GM19372 (cell line): ENCODE data around the gene LDLRAD4.

Experiments used
- ATAC-seq: cut with Tn5 transposase; IDR thresholded peaks from one replicate; pipeline ENCODE4 v1.9.1; 2021; ENCODE audit warnings: mild to moderate bottlenecking, low read depth, moderate library complexity; ENCODE audit not compliant: unreplicated experiment

LDLRAD4 gene

GRCh38 chr18:13551841-13552733, 333.5 kb downstream of the LDLRAD4 start:
- ATAC-seq: no peak

DNA sequence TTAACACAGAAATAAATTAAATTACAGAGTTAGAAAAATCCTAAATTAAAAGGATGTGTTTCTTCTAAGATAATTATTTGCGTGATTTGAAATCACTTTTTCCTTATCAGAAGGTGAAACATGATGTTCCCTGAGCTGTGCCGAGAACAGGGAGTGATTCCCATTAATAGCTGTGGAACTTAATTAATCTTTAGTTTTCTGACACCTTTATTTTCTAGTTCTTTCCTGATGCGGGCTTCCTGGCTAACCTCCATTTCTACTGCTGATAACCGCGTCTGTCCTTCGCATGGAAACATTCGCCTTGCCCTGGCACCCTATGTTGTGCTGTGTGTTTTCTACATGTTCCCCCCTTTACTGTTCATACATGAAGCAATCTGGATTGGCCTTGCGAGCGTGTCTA, 334.9 kb downstream of the LDLRAD4 start:
- ATAC-seq: no peak

GRCh38 chr18:13555192-13555591, 336.6 kb downstream of the LDLRAD4 start:
- ATAC-seq: no peak

- no peak for ATAC-seq
Measured at GRCh38 chr18:13555865-13556264, 337.3 kb downstream of the LDLRAD4 start.

DNA sequence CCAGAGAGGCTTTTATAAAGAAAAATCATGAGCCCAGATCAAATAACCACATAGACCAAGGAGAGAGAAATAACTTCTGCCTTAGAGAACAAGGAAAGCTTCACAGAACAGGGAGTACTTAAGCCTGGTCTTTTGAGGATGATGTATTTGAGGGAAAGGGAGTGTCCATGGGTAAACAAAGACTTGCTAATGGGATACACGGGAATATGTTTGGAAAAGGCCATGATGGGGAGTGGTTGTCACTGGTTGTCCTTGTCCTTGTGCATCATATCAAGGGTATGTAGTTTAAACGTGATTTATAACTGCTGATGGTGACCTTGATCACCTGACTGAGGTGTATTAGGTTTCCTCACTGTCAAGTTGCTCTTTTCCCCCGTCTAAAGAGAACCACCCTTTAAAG, 337.9 kb downstream of the LDLRAD4 start:
- ATAC-seq: no peak

- ATAC-seq: no peak
Measured at GRCh38 chr18:13558124-13558523, 339.6 kb downstream of the LDLRAD4 start.

DNA sequence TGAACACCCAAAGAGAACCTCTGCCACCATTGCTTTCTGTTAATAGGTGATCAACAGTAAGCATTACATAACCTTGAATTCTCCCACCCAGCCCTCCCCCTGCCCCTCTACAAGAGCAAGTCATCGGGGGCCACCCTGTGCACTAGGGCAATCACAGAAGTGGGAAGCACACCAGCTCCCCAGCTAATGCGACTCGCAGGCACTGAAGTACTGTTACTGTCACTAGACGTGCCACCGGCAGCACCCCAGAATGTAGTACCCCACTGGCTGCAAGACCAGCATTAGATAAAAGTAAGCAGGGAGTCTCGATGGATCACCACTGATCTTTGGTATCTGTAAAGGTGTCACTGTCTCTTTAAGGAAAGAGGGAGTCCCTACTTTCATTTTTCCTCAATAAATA, 340.2 kb downstream of the LDLRAD4 start:
- no peak for ATAC-seq

- ATAC-seq: no peak
Measured at GRCh38 chr18:13559754-13560153, 341.2 kb downstream of the LDLRAD4 start.

DNA sequence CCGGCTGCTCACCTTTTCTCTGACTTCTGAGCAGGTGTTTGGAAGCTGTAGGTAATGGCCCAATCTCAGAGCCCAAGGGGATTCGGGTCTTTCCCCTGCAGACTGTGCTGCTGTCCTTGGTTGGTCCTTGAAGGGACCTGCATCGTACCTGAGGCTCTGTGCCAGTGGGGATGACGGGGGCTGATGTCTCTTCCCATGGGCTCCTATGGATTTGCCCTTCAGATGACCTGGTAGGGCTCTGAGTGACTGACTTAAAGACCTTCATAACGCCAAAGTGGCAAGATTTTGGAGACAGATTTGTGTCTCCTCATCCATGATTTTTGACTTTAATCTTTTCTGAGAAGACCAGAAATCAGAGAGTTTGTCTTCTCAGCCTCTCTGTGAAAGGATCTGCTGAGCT, 341.7 kb downstream of the LDLRAD4 start:
- no peak for ATAC-seq

DNA sequence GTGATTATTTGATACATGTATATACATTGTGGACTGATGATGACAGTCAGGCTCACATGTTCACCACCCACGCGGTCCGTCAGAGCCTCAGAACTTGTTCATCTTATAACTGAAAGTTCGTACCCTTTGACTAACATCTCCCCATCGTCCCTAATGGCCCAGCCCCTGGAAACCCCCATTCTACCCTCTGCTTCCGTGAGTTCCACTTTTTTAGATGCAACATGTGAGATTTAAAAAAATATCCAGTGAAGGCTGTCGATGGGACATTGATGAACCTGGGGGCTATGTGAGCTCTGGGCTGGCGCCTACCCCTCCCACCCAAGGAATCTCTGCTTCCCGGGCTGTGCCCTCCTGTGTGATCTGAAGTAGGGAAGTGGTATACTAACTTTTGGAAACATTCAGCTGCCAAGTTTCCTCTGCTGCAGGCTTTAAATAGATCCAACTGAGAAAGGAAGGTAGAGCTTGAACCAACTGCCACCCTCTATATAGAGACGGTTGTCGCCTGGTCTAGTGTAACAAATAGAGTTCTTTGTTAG, 344.0 kb downstream of the LDLRAD4 start:
- ATAC-seq: peak; percentile 59

DNA sequence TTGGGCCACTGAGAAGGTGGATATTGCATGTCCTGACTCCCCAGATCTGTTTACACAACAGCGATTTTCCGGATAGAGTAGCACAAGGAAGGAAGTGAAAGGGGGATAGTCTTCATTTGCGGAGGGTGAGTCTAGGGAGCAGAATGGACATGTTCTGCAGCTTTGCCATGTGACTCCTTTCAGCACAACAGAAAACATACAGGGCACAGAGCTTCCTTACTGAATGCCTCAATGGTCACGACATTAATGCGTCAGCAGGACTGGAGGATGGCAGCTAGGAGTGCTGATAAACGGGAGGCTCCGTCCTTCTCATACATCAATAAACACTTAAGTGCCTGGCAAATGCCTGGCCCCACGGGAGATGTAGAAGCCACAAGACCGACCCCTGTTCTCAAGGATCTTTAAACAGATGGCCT, 344.8 kb downstream of the LDLRAD4 start:
- ATAC-seq: no peak

DNA sequence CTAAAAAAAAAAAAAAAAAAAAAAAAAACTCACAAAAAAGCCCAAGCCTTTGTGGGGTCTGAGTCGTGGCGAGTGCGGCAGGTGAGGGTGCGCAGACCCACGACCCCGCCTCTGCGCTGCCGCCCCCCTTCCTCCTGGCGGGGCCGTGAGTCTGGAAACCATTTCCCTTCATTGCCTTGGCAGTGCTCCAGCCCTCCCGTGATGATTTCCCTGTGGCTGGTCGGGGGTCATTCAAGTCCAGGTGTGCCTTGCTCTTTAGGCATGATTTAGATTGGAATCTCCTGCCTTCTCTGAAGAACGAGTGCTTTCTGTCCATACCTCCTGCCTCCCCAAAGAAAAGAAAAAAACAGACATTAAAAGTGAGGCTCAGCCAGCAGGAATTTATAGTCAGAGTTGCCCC, 346.0 kb downstream of the LDLRAD4 start:
- no peak for ATAC-seq

DNA sequence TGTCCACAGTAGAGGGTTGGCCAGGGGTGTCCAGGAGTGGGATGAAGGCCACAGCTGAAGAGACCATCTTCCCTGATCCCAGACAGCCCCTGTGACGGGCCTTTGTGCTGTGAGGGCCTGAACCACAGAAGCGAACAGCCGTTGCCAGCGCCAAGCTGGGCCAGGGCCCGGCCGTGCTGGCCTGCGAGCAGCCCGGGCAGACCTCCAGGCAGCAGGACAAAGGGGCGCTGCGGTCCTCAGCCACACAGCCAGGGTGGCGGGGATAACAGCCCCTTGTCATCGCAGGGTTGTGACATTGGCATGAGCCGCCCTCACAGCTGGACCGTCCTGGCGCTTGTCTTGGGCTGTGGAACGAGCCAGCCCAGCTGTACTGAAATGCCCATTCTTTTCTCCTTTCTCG, 346.7 kb downstream of the LDLRAD4 start:
- no peak for ATAC-seq

DNA sequence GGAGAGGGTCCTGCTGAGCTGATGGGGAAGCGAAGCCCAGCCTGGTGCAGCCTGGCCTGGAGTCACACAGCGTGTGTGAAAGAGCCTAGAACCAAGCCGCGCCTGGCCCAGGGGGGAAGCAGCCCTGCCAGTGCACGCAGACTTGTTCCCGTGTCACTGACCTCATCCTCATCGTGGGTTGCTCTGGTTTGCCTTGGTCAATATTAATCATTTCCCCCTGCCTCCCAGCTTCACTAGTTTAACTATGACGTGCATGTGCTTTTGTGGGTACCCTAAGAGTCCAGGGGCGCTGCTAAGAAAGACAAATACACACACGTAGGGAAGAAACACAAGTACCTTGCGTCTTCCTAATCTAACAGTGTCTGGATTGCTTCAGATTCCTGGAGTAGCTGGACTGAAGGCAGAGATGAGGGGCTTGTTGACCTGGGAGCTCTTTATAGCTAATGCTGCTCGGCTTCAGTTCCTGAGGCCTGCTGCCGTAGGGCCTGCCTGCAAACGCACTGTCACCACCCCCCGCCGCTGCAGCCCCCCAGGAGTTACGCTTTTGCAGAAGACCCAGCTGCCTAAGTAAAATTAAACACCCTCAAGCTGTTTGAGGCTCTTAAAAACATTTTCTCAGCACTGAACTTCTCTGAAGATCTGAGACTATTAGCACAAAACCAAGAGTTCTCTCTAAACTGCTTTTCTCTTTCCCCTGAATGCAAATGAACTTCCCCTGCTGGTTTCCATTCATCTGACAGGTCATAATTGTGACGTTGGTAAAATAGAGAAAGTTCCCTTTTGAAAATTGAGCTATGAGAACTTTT, 348.6 kb downstream of the LDLRAD4 start:
- ATAC-seq: peak; percentile 46

DNA sequence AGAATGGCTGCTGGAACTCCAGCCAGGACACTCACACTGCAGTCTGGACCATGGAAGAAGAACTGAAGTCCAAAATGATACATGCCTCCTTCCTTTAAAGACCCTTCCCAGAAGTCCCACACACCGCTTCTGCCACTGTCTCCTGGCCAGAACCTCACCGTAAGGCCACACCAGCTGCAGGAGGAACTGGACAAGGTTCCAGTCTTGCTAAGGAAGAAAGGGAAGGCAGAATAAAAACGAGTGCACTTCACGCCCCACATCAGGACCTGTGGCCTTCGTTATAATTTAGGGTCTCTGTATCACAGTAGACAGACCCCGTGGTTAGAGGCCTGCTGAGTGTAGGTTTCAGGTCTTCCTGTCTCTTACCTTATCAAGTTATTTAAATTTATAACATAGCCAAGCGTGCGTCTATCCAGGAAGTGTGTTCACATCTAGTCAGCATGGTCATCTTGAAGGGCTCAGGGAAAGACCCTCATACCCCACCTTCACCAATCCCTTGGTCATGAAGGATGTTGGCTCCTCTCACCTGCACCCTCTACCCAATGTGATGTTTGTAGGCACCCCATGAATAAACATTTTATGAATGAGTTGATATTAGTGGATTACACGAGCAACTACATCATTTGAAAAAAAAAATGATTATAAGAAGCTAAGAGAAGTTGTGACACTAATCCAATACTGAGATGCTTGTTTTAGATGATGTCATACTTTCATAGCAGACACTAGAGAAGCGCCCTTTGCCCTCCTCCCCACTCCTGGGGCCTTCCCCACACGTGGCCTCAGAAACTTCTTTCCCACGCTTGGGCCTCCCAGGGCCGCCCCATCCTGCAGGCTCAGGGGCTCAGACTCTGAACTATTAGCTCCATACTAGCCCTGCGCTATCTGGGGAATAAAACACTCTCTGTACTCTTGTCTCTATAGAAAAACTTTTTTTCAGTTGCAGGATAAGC, 350.2 kb downstream of the LDLRAD4 start:
- peak; percentile 42 for ATAC-seq

- no peak for ATAC-seq
Measured at GRCh38 chr18:13570216-13570615, 351.7 kb downstream of the LDLRAD4 start.

GRCh38 chr18:13570856-13571495, 352.4 kb downstream of the LDLRAD4 start:
- ATAC-seq: no peak

GRCh38 chr18:13572148-13572547, 353.6 kb downstream of the LDLRAD4 start:
- ATAC-seq: no peak

GRCh38 chr18:13572721-13573120, 354.2 kb downstream of the LDLRAD4 start:
- no peak for ATAC-seq

DNA sequence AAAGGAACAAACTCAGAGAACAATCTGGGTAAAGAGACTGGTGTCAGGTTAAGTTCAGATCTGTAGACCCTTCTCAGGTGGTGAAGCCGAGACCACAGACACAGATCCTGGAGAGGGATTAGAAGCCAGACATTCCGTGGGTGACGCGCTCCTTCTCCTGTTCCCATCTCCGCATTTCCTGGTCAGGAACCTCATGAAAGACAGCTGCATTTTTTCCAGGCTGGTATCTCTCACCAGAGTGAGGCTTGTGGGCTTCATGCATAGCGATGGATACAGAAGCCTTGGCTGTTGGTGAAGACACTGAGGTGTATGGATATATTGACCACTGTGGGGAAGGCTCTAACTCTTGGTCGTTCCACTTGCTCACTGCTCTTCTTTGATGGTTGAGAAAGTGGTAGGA, 355.2 kb downstream of the LDLRAD4 start:
- no peak for ATAC-seq
